Measurements from ENCODE around the gene CENATAC.

DNA sequence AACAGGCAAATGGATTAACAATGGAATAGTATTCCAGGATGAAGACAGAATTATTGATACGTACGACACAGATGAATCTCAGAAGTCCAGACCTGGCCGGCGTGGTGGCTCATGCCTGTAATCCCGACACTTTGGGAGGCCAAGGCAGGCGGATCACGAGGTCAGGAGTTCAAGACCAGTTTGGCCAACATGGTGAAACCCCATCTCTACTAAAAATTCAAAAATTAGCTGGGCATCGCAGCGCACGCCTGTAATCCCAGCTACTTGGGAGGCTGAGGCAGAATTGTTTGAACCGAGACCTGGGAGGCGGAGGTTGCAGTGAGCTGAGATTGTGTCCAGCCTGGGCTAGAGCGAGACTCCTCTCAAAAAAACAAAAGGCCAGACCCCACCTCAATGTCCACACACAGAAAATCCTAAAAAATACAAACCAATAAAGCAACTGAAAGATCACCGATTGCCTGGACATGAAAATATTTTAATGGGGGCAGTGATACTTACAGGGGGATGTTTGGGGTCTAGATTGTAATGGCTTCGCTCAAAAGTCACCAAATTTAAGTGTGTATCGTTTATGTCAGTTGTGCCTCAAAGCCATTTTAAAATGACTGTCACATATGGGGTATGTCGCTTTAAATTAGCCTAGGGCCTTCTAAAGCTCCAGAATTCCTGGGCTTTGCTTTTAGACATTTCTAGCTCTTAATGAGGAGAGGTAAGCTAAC is 16.4 kb downstream of the CENATAC start:
- TF ChIP-seq CTCF (IDR thresholded peaks at IDR 0.05; ENCODE audit: low read depth, low read length) (no peak), EZH2phosphoT487 (IDR thresholded peaks at IDR 0.05; ENCODE audit: low read depth) (no peak)

Measured in OCI-LY3 (cell line).